H9 (cell line): ENCODE results near the gene MED27. TPM values are rescaled to one million over a fixed set of nuclear protein-coding genes. Genes with fewer than 3 reads are reported as not detected.

ENCODE experiments used
- DNase-seq: peaks from one replicate; pipeline ENCODE4 v3.0.0-alpha.2; 2017
- H2AFZ ChIP-seq: one replicate; pipeline ENCODE4 v1.6.1; 2013; ENCODE audit warnings: mild to moderate bottlenecking, low read length, control low read depth, moderate library complexity
- H2AK5ac ChIP-seq: 2 replicates; pipeline ENCODE4 v1.6.1; 2013; ENCODE audit warnings: low read length, control low read depth, mixed read lengths; ENCODE audit not compliant: insufficient read length
- H2BK120ac ChIP-seq: one replicate; pipeline ENCODE4 v1.6.1; 2013; ENCODE audit warnings: low read depth, mild to moderate bottlenecking, low read length, control low read depth, inconsistent platforms; ENCODE audit not compliant: poor library complexity, severe bottlenecking
- H2BK12ac ChIP-seq: 2 replicates; pipeline ENCODE4 v1.6.1; 2013; ENCODE audit warnings: low read length, control low read depth, mixed read lengths, low read depth; ENCODE audit not compliant: insufficient read length
- H2BK15ac ChIP-seq: 2 replicates; pipeline ENCODE4 v1.6.1; 2013; ENCODE audit warnings: low read depth, low read length, control low read depth
- H2BK20ac ChIP-seq: one replicate; pipeline ENCODE4 v1.6.1; 2013; ENCODE audit warnings: low read depth, mild to moderate bottlenecking, low read length, control low read depth, inconsistent platforms; ENCODE audit not compliant: poor library complexity, severe bottlenecking
- H2BK5ac ChIP-seq: 2 replicates; pipeline ENCODE4 v1.6.1; 2013; ENCODE audit warnings: low read length, control low read depth, mixed read lengths; ENCODE audit not compliant: insufficient read length
- H3K14ac ChIP-seq: 2 replicates; pipeline ENCODE4 v1.6.1; 2013; ENCODE audit warnings: low read length, control low read depth; ENCODE audit not compliant: insufficient read depth
- H3K18ac ChIP-seq: 2 replicates; pipeline ENCODE4 v1.6.1; 2013; ENCODE audit warnings: low read depth, mild to moderate bottlenecking, mixed read lengths, low read length, control low read depth; ENCODE audit not compliant: insufficient read length
- H3K23ac ChIP-seq: 2 replicates; pipeline ENCODE4 v1.6.1; 2013; ENCODE audit warnings: low read length, control low read depth, mixed read lengths, low read depth; ENCODE audit not compliant: insufficient read length
- H3K23me2 ChIP-seq: 2 replicates; pipeline ENCODE4 v1.6.1; 2013; ENCODE audit warnings: low read depth, mild to moderate bottlenecking, mixed read lengths, low read length, control low read depth; ENCODE audit not compliant: insufficient read length, poor library complexity, severe bottlenecking
- H3K27ac ChIP-seq: 2 replicates; pipeline ENCODE4 v1.5.1; 2013; ENCODE audit warnings: low read length, control low read depth, mixed read lengths, low read depth; ENCODE audit not compliant: insufficient read length
- H3K27me3 ChIP-seq: 2 replicates; pipeline ENCODE4 v1.6.1; 2013; ENCODE audit warnings: low read length, control low read depth, inconsistent platforms; ENCODE audit not compliant: insufficient read depth
- H3K4ac ChIP-seq: 2 replicates; pipeline ENCODE4 v1.6.1; 2013; ENCODE audit warnings: low read depth, mild to moderate bottlenecking, control low read depth, inconsistent platforms, low read length, moderate library complexity
- H3K4me1 ChIP-seq: 2 replicates; pipeline ENCODE4 v1.6.1; 2013; ENCODE audit warnings: low read length, control low read depth, inconsistent platforms; ENCODE audit not compliant: insufficient read depth
- H3K4me2 ChIP-seq: 2 replicates; pipeline ENCODE4 v1.6.1; 2013; ENCODE audit warnings: low read length, control low read depth, mixed read lengths; ENCODE audit not compliant: insufficient read length, insufficient read depth
- H3K56ac ChIP-seq: 2 replicates; pipeline ENCODE4 v1.6.1; 2013; ENCODE audit warnings: low read depth, mild to moderate bottlenecking, mixed read lengths, low read length, control low read depth; ENCODE audit not compliant: insufficient read length
- H3K79me1 ChIP-seq: 2 replicates; pipeline ENCODE4 v1.6.1; 2013; ENCODE audit warnings: low read depth, mild to moderate bottlenecking, moderate library complexity, low read length, control low read depth, inconsistent platforms; ENCODE audit not compliant: insufficient read depth, poor library complexity, severe bottlenecking
- H3K79me2 ChIP-seq: 2 replicates; pipeline ENCODE4 v1.6.1; 2013; ENCODE audit warnings: low read length, control low read depth, inconsistent platforms; ENCODE audit not compliant: insufficient read depth
- H3K9ac ChIP-seq: 2 replicates; pipeline ENCODE4 v1.6.1; 2013; ENCODE audit warnings: low read length, control low read depth, mixed read lengths; ENCODE audit not compliant: insufficient read length; ENCODE audit errors: extremely low read depth
- H3K9me3 ChIP-seq: one replicate; pipeline ENCODE4 v1.6.1; 2013; ENCODE audit warnings: low read depth, low read length, inconsistent platforms; ENCODE audit not compliant: control insufficient read depth
- H3T11ph ChIP-seq: one replicate; pipeline ENCODE4 v1.6.1; 2013; ENCODE audit warnings: mild to moderate bottlenecking, low read length, control low read depth, inconsistent platforms
- H4K20me1 ChIP-seq: one replicate; pipeline ENCODE4 v1.6.1; 2013; ENCODE audit not compliant: control insufficient read depth, insufficient read length, insufficient read depth
- H4K5ac ChIP-seq: 2 replicates; pipeline ENCODE4 v1.6.1; 2013; ENCODE audit warnings: low read depth, mild to moderate bottlenecking, mixed read lengths, low read length, control low read depth; ENCODE audit not compliant: insufficient read length
- H4K8ac ChIP-seq: replicated peaks from 2 replicates; pipeline ENCODE4 v1.6.1; 2013; ENCODE audit warnings: low read length, control low read depth, mixed read lengths, low read depth; ENCODE audit not compliant: insufficient read length
- H4K91ac ChIP-seq: 2 replicates; pipeline ENCODE4 v1.6.1; 2013; ENCODE audit warnings: low read depth, mild to moderate bottlenecking, moderate library complexity, mixed read lengths, low read length, control low read depth; ENCODE audit not compliant: insufficient read length
- H3K27ac Mint-ChIP-seq, 3 experiments: 2 replicates in 2 of 3; 3 replicates in 1 of 3; pipeline ENCODE4 v1.8.0; 2020 to 2021; ENCODE audit warnings: mixed read lengths in 3 of 3, mild to moderate bottlenecking in 1 of 3, moderate library complexity in 1 of 3
- H3K27me3 Mint-ChIP-seq: 2 replicates; pipeline ENCODE4 v1.8.0; 2021; ENCODE audit warnings: low read depth, mild to moderate bottlenecking, moderate library complexity, mixed read lengths
- H3K36me3 Mint-ChIP-seq, 3 experiments: 2 replicates in 2 of 3; 3 replicates in 1 of 3; pipeline ENCODE4 v1.8.0; 2020 to 2021; ENCODE audit warnings: low read depth in 3 of 3, mixed read lengths in 3 of 3; ENCODE audit not compliant: insufficient read depth in 1 of 3
- H3K4me1 Mint-ChIP-seq, 2 experiments: 2 replicates each; pipeline ENCODE4 v1.8.0; 2020; ENCODE audit warnings: mixed read lengths in 2 of 2
- H3K4me3 Mint-ChIP-seq, 2 experiments: 2 replicates in 1 of 2; 3 replicates in 1 of 2; pipeline ENCODE4 v1.8.0; 2020 to 2021; ENCODE audit warnings: mild to moderate bottlenecking in 2 of 2, mixed read lengths in 2 of 2, moderate library complexity in 1 of 2
- H3K9me3 Mint-ChIP-seq, 2 experiments: 2 replicates in 1 of 2; 3 replicates in 1 of 2; pipeline ENCODE4 v1.8.0; 2020; ENCODE audit warnings: mild to moderate bottlenecking in 2 of 2, mixed read lengths in 2 of 2, moderate library complexity in 1 of 2
- CTCF ChIP-seq: fragments of 200-600 bp; sonication (generic); conservative IDR thresholded peaks from 3 replicates; pipeline ENCODE4 v1.8.0; 2021; ENCODE audit warnings: antibody characterized with exemption, mild to moderate bottlenecking
- WGBS: extraction: QIAGEN DNeasy Blood & Tissue Kit; methylation state at CpG from one replicate; pipeline ENCODE4 v1.1.7; 2013; ENCODE audit warnings: missing lambda C conversion rate, low lambda C conversion rate, mixed read lengths; ENCODE audit not compliant: insufficient read length; ENCODE audit errors: extremely low coverage; 5-methylcytosine and 5-hydroxymethylcytosine counted together
- total RNA-seq: library from RNA; stranded (reverse); gene quantifications from 2 replicates; pipeline ENCODE4 v1.2.1, GENCODE V29; 2021

MED27 gene
- total RNA-seq, 1 experiment from 2014 or later: 33.5 TPM

DNA sequence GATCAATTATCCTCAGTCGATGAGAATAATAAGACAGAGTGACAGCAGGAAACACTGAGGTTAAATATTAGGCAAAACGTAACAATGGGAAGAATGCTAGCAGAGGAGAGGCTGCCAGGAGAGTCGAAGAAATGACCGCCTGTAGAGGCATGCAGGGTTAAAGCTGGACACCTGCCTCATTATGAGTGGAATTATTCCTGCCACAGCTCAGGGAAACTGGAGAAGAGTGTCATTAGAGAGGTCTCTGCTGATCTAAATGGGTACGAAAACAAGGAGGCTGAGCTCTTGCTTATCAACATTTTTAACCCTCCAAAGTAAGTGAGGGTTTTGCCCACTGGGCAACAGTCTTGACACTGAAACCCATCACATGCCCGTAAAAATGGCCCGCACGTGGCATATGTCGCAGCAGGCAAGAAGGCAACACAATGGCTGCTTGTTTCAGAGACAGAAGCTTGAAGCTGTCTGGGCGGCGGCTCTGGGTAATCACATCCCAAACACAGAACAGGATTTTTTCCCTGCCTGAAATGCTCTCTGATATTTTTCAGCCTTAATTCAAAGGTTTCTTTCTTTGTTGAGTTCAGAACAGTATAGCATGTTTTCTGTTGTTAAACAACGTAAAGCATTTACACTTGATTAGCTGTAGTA lies 118.7 kb downstream of the MED27 start:
- Histone ChIP-seq H3K79me2 (no peaks in the 10 kb centered on the region), H4K20me1 (no peaks in the 10 kb centered on the region), H3K27me3 (peaks cover 7% of the 10 kb centered on the region; the same call in 1 of the 2 replicates), H3K27ac (no peak overlapping the region), H3K79me1 (no peaks in the 10 kb centered on the region), H3K9ac (no peak overlapping the region), H3K4ac (no peak overlapping the region), H4K91ac (no peak overlapping the region), H2BK5ac (no peak overlapping the region), H2AFZ (no peak overlapping the region), H3K14ac (no peak overlapping the region), H2AK5ac (no peak overlapping the region), H3K9me3 (no peaks in the 10 kb centered on the region), H2BK20ac (no peak overlapping the region), H3K23me2 (no peaks in the 10 kb centered on the region), H3K4me1 (0 out of 2 replicates have a peak, but pooled peaks cover 3% of the 10 kb centered on the region), H3K4me2 (no peak overlapping the region), H2BK120ac (no peak overlapping the region), H3K18ac (no peak overlapping the region), H2BK12ac (no peak overlapping the region), H3T11ph (no peak overlapping the region), H4K8ac (no peak overlapping the region), H2BK15ac (no peak overlapping the region), H4K5ac (no peak overlapping the region), H3K23ac (no peak overlapping the region), H3K56ac (no peak overlapping the region)
- Mint-ChIP-seq H3K27me3 (peaks cover 45% of the 10 kb centered on the region), H3K4me1 (peaks cover 24 to 26% of the 10 kb centered on the region in 2 experiments), H3K36me3 (peaks cover 7% of the 10 kb centered on the region in 3 experiments; a peak in 6 of 7 replicates), H3K27ac (no peak overlapping the region), H3K9me3 (peaks cover 0 to 4% of the 10 kb centered on the region in 2 experiments; a peak in 1 of 5 replicates), H3K4me3 (no peak overlapping the region)
- DNase-seq: no peak
- TF ChIP-seq CTCF: no peak
- no CpG with 5 or more reads among the region's 12 CpGs for WGBS
